ENCODE measurements around the gene HIP1R.
A peak's percentile ranks its signal among the peaks of the same experiment; 100 is the strongest.

DNA sequence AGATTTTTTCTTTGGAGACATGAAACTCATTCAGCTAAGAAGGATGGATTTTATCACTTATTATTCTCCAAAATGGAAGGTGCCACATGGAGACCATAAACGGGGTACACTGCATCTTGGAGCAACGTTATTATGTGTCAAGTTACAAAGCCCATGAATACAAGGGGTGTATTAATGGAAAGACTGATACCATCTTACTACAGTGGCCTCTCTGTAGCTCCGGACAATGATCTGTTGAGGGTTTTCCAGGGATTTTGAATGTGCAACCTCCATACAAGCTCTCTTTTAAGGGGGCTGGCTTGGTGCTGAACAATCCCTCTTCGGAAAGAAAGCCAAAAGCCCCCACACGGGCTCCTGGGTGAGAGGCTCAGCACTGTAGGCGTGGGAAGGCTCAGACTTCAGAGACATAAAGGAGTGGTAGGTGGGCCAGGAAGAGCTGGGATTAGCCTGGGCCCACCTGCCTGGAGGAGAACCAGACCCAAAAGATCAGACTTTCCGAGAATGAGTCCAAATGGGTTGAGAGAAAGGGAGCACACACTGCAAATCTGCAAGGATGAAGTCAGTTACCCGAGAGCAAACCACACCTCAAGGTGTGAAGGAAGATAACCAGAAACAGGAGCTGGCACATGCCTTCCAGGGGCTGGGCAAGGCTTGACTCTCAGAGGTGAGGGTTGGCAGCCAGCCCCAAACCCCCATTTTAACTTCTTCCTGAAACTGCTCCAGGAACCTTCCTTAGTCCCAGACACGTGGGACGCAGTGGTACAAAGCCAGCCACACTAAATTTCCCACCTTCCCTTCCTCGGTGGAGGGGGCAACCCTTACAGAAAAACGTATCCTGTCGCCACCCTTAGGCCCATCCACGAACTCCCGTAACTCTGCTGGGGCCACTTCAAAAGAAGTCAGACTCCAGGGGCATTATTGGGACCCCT lies 59.2 kb downstream of the HIP1R start:
- TF ChIP-seq, protein P1, sequence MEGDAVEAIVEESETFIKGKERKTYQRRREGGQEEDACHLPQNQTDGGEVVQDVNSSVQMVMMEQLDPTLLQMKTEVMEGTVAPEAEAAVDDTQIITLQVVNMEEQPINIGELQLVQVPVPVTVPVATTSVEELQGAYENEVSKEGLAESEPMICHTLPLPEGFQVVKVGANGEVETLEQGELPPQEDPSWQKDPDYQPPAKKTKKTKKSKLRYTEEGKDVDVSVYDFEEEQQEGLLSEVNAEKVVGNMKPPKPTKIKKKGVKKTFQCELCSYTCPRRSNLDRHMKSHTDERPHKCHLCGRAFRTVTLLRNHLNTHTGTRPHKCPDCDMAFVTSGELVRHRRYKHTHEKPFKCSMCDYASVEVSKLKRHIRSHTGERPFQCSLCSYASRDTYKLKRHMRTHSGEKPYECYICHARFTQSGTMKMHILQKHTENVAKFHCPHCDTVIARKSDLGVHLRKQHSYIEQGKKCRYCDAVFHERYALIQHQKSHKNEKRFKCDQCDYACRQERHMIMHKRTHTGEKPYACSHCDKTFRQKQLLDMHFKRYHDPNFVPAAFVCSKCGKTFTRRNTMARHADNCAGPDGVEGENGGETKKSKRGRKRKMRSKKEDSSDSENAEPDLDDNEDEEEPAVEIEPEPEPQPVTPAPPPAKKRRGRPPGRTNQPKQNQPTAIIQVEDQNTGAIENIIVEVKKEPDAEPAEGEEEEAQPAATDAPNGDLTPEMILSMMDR (IDR thresholded peaks at IDR 0.05) = no peak
- TF ChIP-seq POLR2A (IDR thresholded peaks at IDR 0.05) = peak in 1 of 2 donors; percentile 36

Measured in thyroid gland (tissue), 4 donors.